DMS53 treated with DMSO at 0.1 percent for 48 hours (cell line): ENCODE measurements around the gene SLC35D1.

ENCODE experiments used
- DNase-seq: peaks from one replicate; lab custom pipeline; 2025; ENCODE audit not compliant: unreplicated experiment; lab: John Stamatoyannopoulos, UW

Gene SLC35D1

GRCh38 chr1:67044631-67045270 is 9.2 kb downstream of the SLC35D1 start:
- DNase-seq: no peak

- DNase-seq: no peak
Measured at GRCh38 chr1:67043366-67043765, 10.6 kb downstream of the SLC35D1 start.

- no peak for DNase-seq
Measured at GRCh38 chr1:67041841-67042503, 12.0 kb downstream of the SLC35D1 start.

GRCh38 chr1:67040405-67040804 is 13.5 kb downstream of the SLC35D1 start:
- DNase-seq: no peak

- no peak for DNase-seq
Measured at GRCh38 chr1:67031859-67032247, 22.1 kb downstream of the SLC35D1 start.

GRCh38 chr1:67031121-67031858 is 22.7 kb downstream of the SLC35D1 start:
- DNase-seq: no peak

GRCh38 chr1:67029472-67029871 is 24.5 kb downstream of the SLC35D1 start:
- DNase-seq: no peak

- DNase-seq: no peak
Measured at GRCh38 chr1:67020765-67021164, 33.2 kb downstream of the SLC35D1 start.

- no peak for DNase-seq
Measured at GRCh38 chr1:67020304-67020703, 33.6 kb downstream of the SLC35D1 start.

- DNase-seq: no peak
Measured at GRCh38 chr1:67019600-67020136, 34.3 kb downstream of the SLC35D1 start.

- no peak for DNase-seq
Measured at GRCh38 chr1:67019121-67019520, 34.8 kb downstream of the SLC35D1 start.

GRCh38 chr1:67018574-67018973 is 35.4 kb downstream of the SLC35D1 start:
- no peak for DNase-seq

- DNase-seq: peak; percentile 95
Measured at GRCh38 chr1:67013573-67013972, 40.4 kb downstream of the SLC35D1 start.

GRCh38 chr1:67009792-67010191 is 44.2 kb downstream of the SLC35D1 start:
- DNase-seq: no peak

- peak; percentile 34 for DNase-seq
Measured at GRCh38 chr1:67005068-67005467, 48.9 kb downstream of the SLC35D1 start.

GRCh38 chr1:67004176-67004575 is 49.8 kb downstream of the SLC35D1 start:
- DNase-seq: peak; percentile 97

- DNase-seq: peak; percentile 67
Measured at GRCh38 chr1:67001682-67002425, 52.1 kb downstream of the SLC35D1 start.

GRCh38 chr1:66999640-67000400 is 54.1 kb downstream of the SLC35D1 start:
- DNase-seq: no peak

- DNase-seq: no peak
Measured at GRCh38 chr1:66998972-66999371, 55.0 kb downstream of the SLC35D1 start.

GRCh38 chr1:66996018-66996682 is 57.8 kb downstream of the SLC35D1 start:
- peak; percentile 95 for DNase-seq
